ENCODE data around the gene CACNA1I. TPM values are rescaled to one million over a fixed set of nuclear protein-coding genes. Genes with fewer than 3 reads are reported as not detected.

CACNA1I gene
- total RNA-seq, 1 donor from 2014 or later, result 0.11 TPM

- no peaks in the 10 kb centered on the region for H4K20me1 ChIP-seq (ENCODE audit: insufficient read depth, low read length)
- H3K4me1 ChIP-seq (ENCODE audit: insufficient read depth, low read length), result no peaks in the 10 kb centered on the region
- H3K36me3 Mint-ChIP-seq (ENCODE audit: low read depth, unreplicated experiment), result no peaks in the 10 kb centered on the region
- FAIRE-seq, result no peak
- H3K4me3 ChIP-seq (ENCODE audit: insufficient read depth, low read depth, low read length), result no peak overlapping the region
- H3K4me1 Mint-ChIP-seq (ENCODE audit: low read depth, unreplicated experiment), result peaks cover 3% of the 10 kb centered on the region
- H3K27me3 Mint-ChIP-seq (ENCODE audit: low read depth, unreplicated experiment), result peaks cover 41% of the 10 kb centered on the region
- no peaks in the 10 kb centered on the region for H3K36me3 ChIP-seq (ENCODE audit: insufficient read depth, low read length)
- H3K4me3 Mint-ChIP-seq (ENCODE audit: unreplicated experiment), result no peak overlapping the region
- no peak overlapping the region for H3K9ac ChIP-seq (ENCODE audit: low read length)
- H3K9me3 Mint-ChIP-seq (ENCODE audit: unreplicated experiment), result no peaks in the 10 kb centered on the region
- H3K27me3 ChIP-seq (ENCODE audit: insufficient read depth, low read length), result peaks cover 15% of the 10 kb centered on the region
- DNase-seq (ENCODE audit: low read depth), result no peak
- no peaks in the 10 kb centered on the region for H3K9me3 ChIP-seq (ENCODE audit: insufficient read depth, low read depth, low read length)
- H3K79me2 ChIP-seq (ENCODE audit: insufficient read depth, low read length), result no peaks in the 10 kb centered on the region
- H2AFZ ChIP-seq (ENCODE audit: low read depth, low read length), result no peak overlapping the region
- H3K27ac Mint-ChIP-seq (ENCODE audit: unreplicated experiment), result no peak overlapping the region
- no peak overlapping the region for H3K4me2 ChIP-seq (ENCODE audit: low read length)
- TF ChIP-seq CTCF (IDR thresholded peaks at IDR 0.05; ENCODE audit: insufficient read depth, low read depth, low read length), result no peak
- TF ChIP-seq EZH2 (IDR thresholded peaks at IDR 0.05; ENCODE audit: insufficient read depth, low read length), result no peak
- H3K27ac ChIP-seq (ENCODE audit: low read depth, low read length), result no peak overlapping the region
Measured at GRCh38 chr22:39703091-39703490, 132.5 kb downstream of the CACNA1I start.

GRCh38 chr22:39703928-39704639 is 133.5 kb downstream of the CACNA1I start:
- H3K27ac Mint-ChIP-seq (ENCODE audit: unreplicated experiment), result no peak overlapping the region
- no peaks in the 10 kb centered on the region for H3K4me1 ChIP-seq (ENCODE audit: insufficient read depth, low read length)
- TF ChIP-seq EZH2 (IDR thresholded peaks at IDR 0.05; ENCODE audit: insufficient read depth, low read length) (no peak), CTCF (IDR thresholded peaks at IDR 0.05; ENCODE audit: insufficient read depth, low read depth, low read length) (no peak)
- peaks cover 48% of the 10 kb centered on the region for H3K27me3 Mint-ChIP-seq (ENCODE audit: low read depth, unreplicated experiment)
- H3K9me3 ChIP-seq (ENCODE audit: insufficient read depth, low read depth, low read length), result no peaks in the 10 kb centered on the region
- H3K9ac ChIP-seq (ENCODE audit: low read length), result no peak overlapping the region
- peak; percentile 45 for DNase-seq (ENCODE audit: low read depth)
- H4K20me1 ChIP-seq (ENCODE audit: insufficient read depth, low read length), result no peaks in the 10 kb centered on the region
- no peak overlapping the region for H3K4me3 ChIP-seq (ENCODE audit: insufficient read depth, low read depth, low read length)
- peaks cover 3% of the 10 kb centered on the region for H3K4me1 Mint-ChIP-seq (ENCODE audit: low read depth, unreplicated experiment)
- no peaks in the 10 kb centered on the region for H3K9me3 Mint-ChIP-seq (ENCODE audit: unreplicated experiment)
- no peak overlapping the region for H3K4me3 Mint-ChIP-seq (ENCODE audit: unreplicated experiment)
- no peak overlapping the region for H3K4me2 ChIP-seq (ENCODE audit: low read length)
- H3K36me3 ChIP-seq (ENCODE audit: insufficient read depth, low read length), result no peaks in the 10 kb centered on the region
- FAIRE-seq, result no peak
- H3K27me3 ChIP-seq (ENCODE audit: insufficient read depth, low read length), result peaks cover 16% of the 10 kb centered on the region
- H3K27ac ChIP-seq (ENCODE audit: low read depth, low read length), result no peak overlapping the region
- no peaks in the 10 kb centered on the region for H3K79me2 ChIP-seq (ENCODE audit: insufficient read depth, low read length)
- no peak overlapping the region for H2AFZ ChIP-seq (ENCODE audit: low read depth, low read length)
- H3K36me3 Mint-ChIP-seq (ENCODE audit: low read depth, unreplicated experiment), result no peaks in the 10 kb centered on the region

- H3K4me3 ChIP-seq (ENCODE audit: insufficient read depth, low read depth, low read length), result no peak overlapping the region
- H3K27me3 ChIP-seq (ENCODE audit: insufficient read depth, low read length), result peaks cover 19% of the 10 kb centered on the region
- no peaks in the 10 kb centered on the region for H3K4me1 ChIP-seq (ENCODE audit: insufficient read depth, low read length)
- no peak overlapping the region for H3K27ac ChIP-seq (ENCODE audit: low read depth, low read length)
- FAIRE-seq (no peak), DNase-seq (ENCODE audit: low read depth) (no peak)
- H3K9ac ChIP-seq (ENCODE audit: low read length), result no peak overlapping the region
- H3K9me3 ChIP-seq (ENCODE audit: insufficient read depth, low read depth, low read length), result no peaks in the 10 kb centered on the region
- Mint-ChIP-seq H3K27me3 (ENCODE audit: low read depth, unreplicated experiment) (peaks cover 52% of the 10 kb centered on the region), H3K4me1 (ENCODE audit: low read depth, unreplicated experiment) (peaks cover 3% of the 10 kb centered on the region), H3K36me3 (ENCODE audit: low read depth, unreplicated experiment) (no peaks in the 10 kb centered on the region), H3K4me3 (ENCODE audit: unreplicated experiment) (no peak overlapping the region), H3K27ac (ENCODE audit: unreplicated experiment) (no peak overlapping the region), H3K9me3 (ENCODE audit: unreplicated experiment) (no peaks in the 10 kb centered on the region)
- no peaks in the 10 kb centered on the region for H4K20me1 ChIP-seq (ENCODE audit: insufficient read depth, low read length)
- no peaks in the 10 kb centered on the region for H3K79me2 ChIP-seq (ENCODE audit: insufficient read depth, low read length)
- TF ChIP-seq CTCF (IDR thresholded peaks at IDR 0.05; ENCODE audit: insufficient read depth, low read depth, low read length), result no peak
- TF ChIP-seq EZH2 (IDR thresholded peaks at IDR 0.05; ENCODE audit: insufficient read depth, low read length), result no peak
- no peak overlapping the region for H2AFZ ChIP-seq (ENCODE audit: low read depth, low read length)
- H3K4me2 ChIP-seq (ENCODE audit: low read length), result no peak overlapping the region
- H3K36me3 ChIP-seq (ENCODE audit: insufficient read depth, low read length), result no peaks in the 10 kb centered on the region
Measured at GRCh38 chr22:39705386-39705785, 134.8 kb downstream of the CACNA1I start.

Data from astrocyte (in vitro differentiated cells and primary cell).